ENCODE results near the gene SLC35F5. TPM values are rescaled to one million over a fixed set of nuclear protein-coding genes. Genes with fewer than 3 reads are reported as not detected.
A peak's percentile ranks its signal among the peaks of the same experiment; 100 is the strongest.

SLC35F5 gene
- total RNA-seq, 4 donors from 2014 or later = 43.9 to 75.3 (median 58.0) TPM

DNA sequence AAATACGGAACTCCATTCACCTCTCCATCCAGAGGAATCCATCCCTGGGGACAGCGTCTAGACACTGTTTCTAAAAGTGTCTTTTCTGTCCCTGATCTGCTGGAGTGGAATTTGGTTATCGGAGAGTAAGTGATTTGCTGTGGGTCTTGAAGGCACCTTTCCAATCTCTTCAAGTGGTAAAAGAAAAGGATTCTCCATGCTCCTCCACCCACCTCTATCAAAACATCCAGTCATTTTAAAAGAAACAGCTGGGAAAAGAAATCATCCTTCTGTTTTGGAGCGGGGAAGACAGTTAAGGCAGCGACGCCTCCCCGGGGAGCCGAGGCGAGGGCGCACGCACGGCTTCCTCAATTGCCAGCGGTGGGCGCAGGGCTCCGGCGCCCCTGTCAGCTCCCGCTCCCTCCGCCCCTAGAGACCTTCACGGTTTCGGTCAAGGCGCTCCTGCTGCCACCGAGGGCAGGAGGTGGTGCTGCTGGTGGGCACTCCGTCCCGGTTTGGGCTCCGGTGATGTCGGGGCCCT is 547 bp downstream of the SLC35F5 start:
- Histone ChIP-seq H3K4me1 (peaks cover 3 to 29% (median 16%) of the 10 kb centered on the region in 3 donors), H3K9me3 (no peaks in the 10 kb centered on the region), H3K27me3 (no peaks in the 10 kb centered on the region), H3K4me3 (peak overlapping the region; percentile 89 to 95 (median 94)), H3K36me3 (peaks cover 0 to 18% (median 0%) of the 10 kb centered on the region in 3 donors), H3K27ac (peak overlapping the region; percentile 97 to 98 (median 97))
- no peak for TF ChIP-seq POLR2A (IDR thresholded peaks at IDR 0.05)
- no peak for TF ChIP-seq CTCF (IDR thresholded peaks at IDR 0.05)
- DNase-seq = no peak
- WGBS, 2 donors = 0 to 1% methylated on average over 13 to 14 of the region's 26 CpGs
- intact Hi-C loops (cut with DNase I) = no loop called here

DNA sequence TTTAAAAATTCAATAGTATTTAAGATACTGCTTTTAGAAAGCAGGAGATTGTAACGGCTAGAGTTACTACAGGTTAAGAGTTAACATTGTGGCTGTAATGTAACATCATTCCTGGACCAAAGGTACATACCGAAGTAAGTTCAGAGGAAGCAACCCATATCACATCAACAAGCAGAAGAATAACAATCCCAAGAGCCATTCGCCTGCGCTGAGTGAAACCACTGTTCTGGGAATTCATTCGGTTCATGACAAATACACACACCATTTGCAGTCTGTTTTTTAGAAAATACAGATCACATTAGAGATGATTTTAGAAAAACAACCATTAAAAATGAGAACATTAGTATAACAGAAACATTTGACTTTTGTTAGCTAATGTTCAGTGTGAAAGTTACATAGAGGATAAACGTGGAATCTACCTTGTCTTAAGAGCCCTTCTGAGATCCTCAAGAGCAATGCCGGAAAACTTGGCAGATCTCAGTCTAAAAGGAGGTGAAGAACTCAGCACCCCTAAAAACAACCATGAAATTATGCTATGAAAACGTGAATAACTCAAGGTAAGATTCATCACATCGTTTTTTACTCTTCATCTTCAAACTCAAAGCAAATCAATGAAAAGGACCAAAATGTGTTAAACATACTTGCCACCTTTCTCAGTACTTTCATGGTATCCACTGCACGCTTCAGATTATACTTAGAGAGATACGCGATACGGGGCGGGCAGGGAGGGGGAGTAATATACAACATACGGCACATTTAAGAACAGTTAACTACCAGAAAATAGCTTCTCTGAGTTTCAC is 1.2 kb downstream of the SLC35F5 start:
- H3K36me3 ChIP-seq = peaks cover 0 to 24% (median 0%) of the 10 kb centered on the region in 3 donors
- peak overlapping the region; percentile 97 to 98 (median 97) for H3K27ac ChIP-seq
- intact Hi-C loops (cut with DNase I) = no loop called here
- H3K9me3 ChIP-seq = no peaks in the 10 kb centered on the region
- WGBS, 2 donors = 7% methylated on average over 15 of the region's 15 CpGs
- TF ChIP-seq CTCF (IDR thresholded peaks at IDR 0.05) (no peak), POLR2A (IDR thresholded peaks at IDR 0.05) (no peak)
- peak overlapping the region; percentile 89 to 95 (median 94) for H3K4me3 ChIP-seq
- no peaks in the 10 kb centered on the region for H3K27me3 ChIP-seq
- DNase-seq = no peak
- peaks cover 3 to 28% (median 16%) of the 10 kb centered on the region in 3 donors for H3K4me1 ChIP-seq

GRCh38 chr2:113754160-113754559 is 2.3 kb downstream of the SLC35F5 start:
- TF ChIP-seq POLR2A (IDR thresholded peaks at IDR 0.05) = no peak
- no peak for TF ChIP-seq CTCF (IDR thresholded peaks at IDR 0.05)
- intact Hi-C loops (cut with DNase I) = no loop called here
- Histone ChIP-seq H3K9me3 (no peaks in the 10 kb centered on the region), H3K27ac (no peak overlapping the region), H3K36me3 (peaks cover 0 to 32% (median 0%) of the 10 kb centered on the region in 3 donors), H3K4me3 (peak overlapping the region in 1 of 4 donors; percentile 95), H3K4me1 (peaks cover 3 to 28% (median 16%) of the 10 kb centered on the region in 3 donors), H3K27me3 (no peaks in the 10 kb centered on the region)
- DNase-seq = no peak
- 63% methylated on average over 7 to 8 of the region's 8 CpGs for WGBS, 2 donors

DNA sequence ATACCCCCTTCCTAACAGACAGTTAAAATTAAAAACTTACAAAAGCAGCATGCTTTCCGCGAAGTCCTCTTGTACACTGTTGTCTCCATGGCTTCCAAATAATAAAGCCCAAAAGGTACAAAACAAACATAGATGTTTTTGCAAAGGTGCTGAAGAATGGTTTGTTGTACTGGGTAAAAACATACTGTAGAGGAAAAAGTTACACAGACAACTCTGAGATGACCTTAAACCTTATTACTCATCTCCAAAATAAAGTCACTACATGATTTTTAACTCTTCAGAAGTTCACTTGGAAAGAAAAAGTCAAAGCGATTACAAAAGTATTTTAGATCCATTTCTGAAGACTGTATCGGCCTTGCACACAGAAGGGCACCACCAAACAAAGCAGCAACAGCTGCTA is 6.1 kb downstream of the SLC35F5 start:
- no peaks in the 10 kb centered on the region for H3K9me3 ChIP-seq
- no peak overlapping the region for H3K4me3 ChIP-seq
- no peaks in the 10 kb centered on the region for H3K27me3 ChIP-seq
- TF ChIP-seq CTCF (IDR thresholded peaks at IDR 0.05) (no peak), POLR2A (IDR thresholded peaks at IDR 0.05) (no peak)
- H3K27ac ChIP-seq = no peak overlapping the region
- peaks cover 3 to 19% (median 12%) of the 10 kb centered on the region in 3 donors for H3K4me1 ChIP-seq
- no peak for DNase-seq
- intact Hi-C loops (cut with DNase I) = no loop called here
- peaks cover 0 to 70% (median 4%) of the 10 kb centered on the region in 3 donors for H3K36me3 ChIP-seq
- 93 to 98% methylated on average over 4 of the region's 4 CpGs for WGBS, 2 donors

- no peak for DNase-seq
- 77 to 86% methylated on average over 1 of the region's 1 CpG for WGBS, 2 donors
- Histone ChIP-seq H3K27me3 (no peaks in the 10 kb centered on the region), H3K4me1 (no peaks in the 10 kb centered on the region), H3K9me3 (no peaks in the 10 kb centered on the region), H3K4me3 (no peak overlapping the region), H3K36me3 (peaks cover 0 to 100% (median 22%) of the 10 kb centered on the region in 3 donors), H3K27ac (no peak overlapping the region)
- no peak for TF ChIP-seq POLR2A (IDR thresholded peaks at IDR 0.05)
- no peak for TF ChIP-seq CTCF (IDR thresholded peaks at IDR 0.05)
- intact Hi-C loops (cut with DNase I) = no loop called here
These were observed 15.4 kb downstream of the SLC35F5 start for GRCh38 chr2:113741091-113741490.
